SH-SY5Y (cell line): Measurements from ENCODE around the gene OTULINL.

ENCODE experiments used
- GATA2 ChIP-seq: IDR thresholded peaks from 2 replicates; pipeline ENCODE4 v1.6.1; 2011; ENCODE audit warnings: mild to moderate bottlenecking, low read depth, low read length
- GATA3 ChIP-seq: IDR thresholded peaks from 2 replicates; pipeline ENCODE4 v1.6.1; 2011; ENCODE audit warnings: low read depth, mild to moderate bottlenecking, low read length, moderate library complexity

DNA sequence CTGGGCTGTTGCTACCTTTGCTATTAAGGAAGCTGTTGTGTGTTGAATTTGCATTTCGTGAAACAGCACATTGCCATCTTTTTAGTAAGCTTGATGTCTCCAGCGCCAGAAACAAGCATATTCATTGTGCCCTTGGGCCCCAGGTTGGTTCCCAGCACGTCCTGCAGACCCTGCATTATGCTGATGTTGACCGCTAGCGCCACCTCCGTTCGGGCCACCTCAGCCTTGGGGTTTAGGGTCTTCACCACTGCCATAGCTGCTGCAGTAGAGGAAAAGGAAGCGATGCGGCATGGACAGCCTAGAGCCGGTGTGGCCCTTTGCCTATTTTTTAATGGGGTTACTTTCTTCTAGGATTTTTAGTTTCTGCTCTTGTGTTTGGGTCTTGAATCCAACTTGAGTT, 59.2 kb downstream of the OTULINL start:
- TF ChIP-seq GATA2 (no peak), GATA3 (no peak)
